HL-60 (cell line): ENCODE data around the gene DDX56.
"Not testable (repeated sequence)": the region's sequence is repeated elsewhere in the genome, so short reads cannot be mapped to it uniquely, and the experiment has no call there.

ENCODE experiments used
- DNase-seq, 2 experiments: peaks; one replicate each; pipeline ENCODE4 v3.0.0-alpha.2; 2010 to 2020; ENCODE audit warnings: low read depth in 1 of 2, low spot score in 1 of 2
- H3K27ac ChIP-seq: fragments of 250-450 bp; sonication (Bioruptor Pico); replicated peaks from 2 replicates; pipeline ENCODE4 v1.5.1; 2020; ENCODE audit warnings: mild to moderate bottlenecking, moderate library complexity
- H3K27me3 ChIP-seq: fragments of 250-450 bp; sonication (Bioruptor Pico); 2 replicates; pipeline ENCODE4 v1.5.1; 2021; ENCODE audit warnings: mild to moderate bottlenecking, moderate library complexity; ENCODE audit not compliant: insufficient read depth, poor library complexity, severe bottlenecking
- H3K4me3 ChIP-seq: replicated peaks from 2 replicates; pipeline ENCODE4 v1.5.1; 2011; ENCODE audit warnings: mild to moderate bottlenecking, control low read depth, low read length; ENCODE audit not compliant: insufficient read depth
- CTCF ChIP-seq: IDR thresholded peaks from one replicate; pipeline ENCODE4 v1.5.1; 2011; ENCODE audit warnings: low read length, control low read depth, inconsistent platforms; ENCODE audit not compliant: insufficient read depth
- GABPA ChIP-seq: IDR thresholded peaks from 2 replicates; pipeline ENCODE4 v1.6.1; 2012; ENCODE audit warnings: low read depth
- POLR2AphosphoS5 ChIP-seq: IDR thresholded peaks from 2 replicates; pipeline ENCODE4 v1.6.1; 2012; ENCODE audit warnings: low read depth
- SPI1 ChIP-seq: IDR thresholded peaks from 2 replicates; pipeline ENCODE4 v1.6.1; 2012; ENCODE audit warnings: low read depth, mild to moderate bottlenecking, borderline replicate concordance
- TF ChIP-seq, protein P1 (sequence below): IDR thresholded peaks from 2 replicates; pipeline ENCODE4 v1.6.1; 2012; ENCODE audit warnings: low read depth; ENCODE audit not compliant: insufficient replicate concordance

DDX56 gene

GRCh38 chr7:44565097-44565794 lies 8.5 kb downstream of the DDX56 start:
- Histone ChIP-seq H3K27ac (no peak overlapping the region), H3K27me3 (no peaks in the 10 kb centered on the region), H3K4me3 (no peak overlapping the region)
- peak in 1 of 2 experiments; percentile 48 for DNase-seq
- TF ChIP-seq CTCF: peak; percentile 97
- TF ChIP-seq, protein P1, sequence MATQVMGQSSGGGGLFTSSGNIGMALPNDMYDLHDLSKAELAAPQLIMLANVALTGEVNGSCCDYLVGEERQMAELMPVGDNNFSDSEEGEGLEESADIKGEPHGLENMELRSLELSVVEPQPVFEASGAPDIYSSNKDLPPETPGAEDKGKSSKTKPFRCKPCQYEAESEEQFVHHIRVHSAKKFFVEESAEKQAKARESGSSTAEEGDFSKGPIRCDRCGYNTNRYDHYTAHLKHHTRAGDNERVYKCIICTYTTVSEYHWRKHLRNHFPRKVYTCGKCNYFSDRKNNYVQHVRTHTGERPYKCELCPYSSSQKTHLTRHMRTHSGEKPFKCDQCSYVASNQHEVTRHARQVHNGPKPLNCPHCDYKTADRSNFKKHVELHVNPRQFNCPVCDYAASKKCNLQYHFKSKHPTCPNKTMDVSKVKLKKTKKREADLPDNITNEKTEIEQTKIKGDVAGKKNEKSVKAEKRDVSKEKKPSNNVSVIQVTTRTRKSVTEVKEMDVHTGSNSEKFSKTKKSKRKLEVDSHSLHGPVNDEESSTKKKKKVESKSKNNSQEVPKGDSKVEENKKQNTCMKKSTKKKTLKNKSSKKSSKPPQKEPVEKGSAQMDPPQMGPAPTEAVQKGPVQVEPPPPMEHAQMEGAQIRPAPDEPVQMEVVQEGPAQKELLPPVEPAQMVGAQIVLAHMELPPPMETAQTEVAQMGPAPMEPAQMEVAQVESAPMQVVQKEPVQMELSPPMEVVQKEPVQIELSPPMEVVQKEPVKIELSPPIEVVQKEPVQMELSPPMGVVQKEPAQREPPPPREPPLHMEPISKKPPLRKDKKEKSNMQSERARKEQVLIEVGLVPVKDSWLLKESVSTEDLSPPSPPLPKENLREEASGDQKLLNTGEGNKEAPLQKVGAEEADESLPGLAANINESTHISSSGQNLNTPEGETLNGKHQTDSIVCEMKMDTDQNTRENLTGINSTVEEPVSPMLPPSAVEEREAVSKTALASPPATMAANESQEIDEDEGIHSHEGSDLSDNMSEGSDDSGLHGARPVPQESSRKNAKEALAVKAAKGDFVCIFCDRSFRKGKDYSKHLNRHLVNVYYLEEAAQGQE: no peak

GRCh38 chr7:44564606-44565005 lies 9.1 kb downstream of the DDX56 start:
- Histone ChIP-seq H3K27ac (no peak overlapping the region), H3K4me3 (no peak overlapping the region), H3K27me3 (no peaks in the 10 kb centered on the region)
- TF ChIP-seq POLR2AphosphoS5 (no peak), GABPA (no peak), SPI1 (no peak)
- DNase-seq: no peak

DNA sequence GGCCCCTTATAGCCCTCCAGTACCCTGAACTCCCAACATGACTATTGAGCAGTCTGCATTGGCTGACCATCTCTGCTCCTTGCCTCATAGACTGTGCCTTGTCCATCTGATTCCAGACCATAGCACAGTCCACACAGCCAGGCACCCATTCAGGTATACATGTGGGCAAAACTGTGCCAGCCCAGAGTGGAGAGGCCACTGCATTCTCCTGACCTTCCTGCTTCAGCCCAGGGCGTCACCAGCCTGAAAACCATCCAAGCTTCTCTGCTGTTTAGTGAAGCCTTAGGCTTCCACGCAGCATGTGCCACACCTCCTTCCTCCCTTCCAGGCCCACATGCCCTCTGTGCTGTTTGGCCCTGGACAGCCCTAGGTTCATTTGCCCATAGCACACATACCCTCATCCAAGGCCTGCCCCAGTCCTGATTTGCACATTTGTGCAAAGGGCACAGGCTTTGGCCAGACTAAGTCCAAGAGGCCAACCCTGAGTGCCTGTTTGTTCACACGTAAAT lies 10.5 kb downstream of the DDX56 start:
- peak; percentile 42; the same call in 1 of the 2 replicates for TF ChIP-seq POLR2AphosphoS5
- no peak for TF ChIP-seq GABPA
- no peak for TF ChIP-seq SPI1
- no peak for TF ChIP-seq CTCF
- no peak for DNase-seq
- Histone ChIP-seq H3K27me3 (no peaks in the 10 kb centered on the region), H3K27ac (no peak overlapping the region), H3K4me3 (no peak overlapping the region)

- not testable (repeated sequence) for H3K27ac ChIP-seq, H3K27me3 ChIP-seq
These were observed 11.1 kb downstream of the DDX56 start for GRCh38 chr7:44562622-44562962.

DNA sequence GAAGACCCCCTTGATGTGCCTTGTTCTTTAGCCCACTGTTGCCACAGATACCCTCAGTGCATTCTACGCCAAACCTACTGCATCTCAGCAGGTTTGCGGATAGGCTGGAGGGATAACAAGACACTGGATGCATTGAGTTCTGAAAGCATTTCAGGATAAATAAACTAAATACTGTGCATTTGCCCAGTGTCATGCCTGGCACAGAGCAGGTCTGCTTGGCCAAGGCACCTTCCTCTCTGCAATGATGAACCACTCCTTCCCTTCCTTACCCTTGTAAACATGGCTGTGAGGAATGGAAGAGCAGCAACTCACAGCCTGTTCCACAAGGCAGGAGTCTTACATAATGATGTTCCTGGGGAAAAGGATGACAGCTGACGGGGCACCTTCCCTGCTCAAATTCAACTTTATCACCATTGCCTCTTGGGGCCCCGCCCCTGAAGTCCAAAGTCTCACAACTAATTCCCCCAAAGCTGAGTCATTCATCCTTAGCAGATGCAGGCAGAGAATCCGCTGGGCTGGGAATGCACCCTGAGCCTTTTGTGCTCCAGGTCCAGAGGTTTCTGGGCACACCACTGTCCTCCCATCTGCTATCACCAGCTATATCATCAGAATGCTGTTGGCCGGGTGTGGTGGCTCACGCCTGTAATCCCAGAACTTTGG lies 11.6 kb downstream of the DDX56 start:
- Histone ChIP-seq H3K4me3 (no peak overlapping the region), H3K27ac (no peak overlapping the region), H3K27me3 (no peaks in the 10 kb centered on the region)
- TF ChIP-seq SPI1 (no peak), GABPA (no peak), CTCF (no peak), POLR2AphosphoS5 (no peak; the same call in 1 of the 2 replicates)
- TF ChIP-seq, protein P1: no peak
- DNase-seq: no peak

More at GRCh38 chr7:44562622-44562962, 11.1 kb downstream of the DDX56 start:
- DNase-seq, H3K4me3 ChIP-seq: not testable (repeated sequence)
